SK-N-SH (cell line): ENCODE data around the gene SLC1A7. TPM values are rescaled to one million over a fixed set of nuclear protein-coding genes. Genes with fewer than 3 reads are reported as not detected.

Source experiments
- CTCF ChIA-PET: fragments of 300-600, 350-600 bp; formaldehyde crosslinking; extraction: SDS; loops from one replicate; lab custom pipeline; 2021; lab: Yijun Ruan, JAX
- POLR2A ChIA-PET: fragments of 350-600 bp; sonication (Branson Sonifier 250); formaldehyde crosslinking; extraction: SDS; loops from one replicate; lab custom pipeline; 2020; ENCODE audit warnings: antibody characterized with exemption, inconsistent platforms; lab: Yijun Ruan, JAX
- DNase-seq: peaks from one replicate; pipeline ENCODE4 v3.0.0; 2012
- H2AFZ ChIP-seq: fragments of 200-600 bp; sonication (generic); 2 replicates; pipeline ENCODE4 v1.8.1; 2016; ENCODE audit warnings: antibody characterized with exemption, mild to moderate bottlenecking, low read depth
- H3F3A ChIP-seq: fragments of 200-600 bp; sonication (generic); replicated peaks from 2 replicates; pipeline ENCODE3; 2016; ENCODE audit warnings: antibody characterized with exemption, mild to moderate bottlenecking; ENCODE audit not compliant: insufficient read depth
- H3K27ac ChIP-seq, 2 experiments: fragments of 200-500 bp in 1 of 2; fragments of 200-600 bp in 1 of 2; sonication (Bioruptor generic) in 1 of 2; sonication (generic), shearing (Covaris generic) in 1 of 2; 2 replicates each; pipeline versions ENCODE4 v1.5.1 to v1.6.1; 2014 to 2016; ENCODE audit warnings: low read depth in 2 of 2, inconsistent platforms in 1 of 2, low read length in 1 of 2, mild to moderate bottlenecking in 1 of 2, mixed read lengths in 1 of 2
- H3K27me3 ChIP-seq: fragments of 200-600 bp; sonication (generic), shearing (Covaris generic); 2 replicates; pipeline ENCODE4 v1.6.1; 2016; ENCODE audit warnings: mixed run types; ENCODE audit not compliant: insufficient read depth
- H3K36me3 ChIP-seq, 2 experiments: fragments of 200-500 bp in 1 of 2; fragments of 200-600 bp in 1 of 2; sonication (Bioruptor generic) in 1 of 2; sonication (generic) in 1 of 2; replicated peaks in 1 of 2; 2 replicates each; pipeline versions ENCODE3 to v1.5.1; 2014 to 2016; ENCODE audit warnings: low read length in 1 of 2, mild to moderate bottlenecking in 1 of 2; ENCODE audit not compliant: insufficient read depth in 2 of 2, control insufficient read depth in 1 of 2
- H3K4me1 ChIP-seq, 2 experiments: fragments of 200-500 bp in 1 of 2; fragments of 200-600 bp in 1 of 2; sonication (Bioruptor generic) in 1 of 2; sonication (generic), shearing (Covaris generic) in 1 of 2; 2 replicates each; pipeline versions ENCODE4 v1.5.1 to v1.6.1; 2014 to 2016; ENCODE audit warnings: low read depth in 1 of 2, low read length in 1 of 2, mixed run types in 1 of 2; ENCODE audit not compliant: insufficient read depth in 2 of 2, control insufficient read depth in 1 of 2
- H3K4me2 ChIP-seq: fragments of 200-600 bp; sonication (generic), shearing (Covaris generic); 2 replicates; pipeline ENCODE4 v1.6.1; 2017; ENCODE audit warnings: mixed run types
- H3K4me3 ChIP-seq, 2 experiments: fragments of 200-500 bp in 1 of 2; fragments of 200-600 bp in 1 of 2; sonication (Bioruptor generic) in 1 of 2; sonication (generic), shearing (Covaris generic) in 1 of 2; 2 replicates each; pipeline versions ENCODE4 v1.5.1 to v1.8.1; 2014 to 2016; ENCODE audit warnings: low read depth in 2 of 2, inconsistent platforms in 1 of 2, low read length in 1 of 2, mild to moderate bottlenecking in 1 of 2, mixed read lengths in 1 of 2, moderate library complexity in 1 of 2
- H3K79me2 ChIP-seq: fragments of 200-600 bp; sonication (generic); 2 replicates; pipeline ENCODE4 v1.8.1; 2017; ENCODE audit warnings: mild to moderate bottlenecking; ENCODE audit not compliant: insufficient read depth
- H3K9ac ChIP-seq: fragments of 200-600 bp; sonication (generic); 2 replicates; pipeline ENCODE4 v1.6.1; 2017; ENCODE audit warnings: mixed run types
- H3K9me2 ChIP-seq: fragments of 200-600 bp; sonication (generic); 2 replicates; pipeline ENCODE4 v1.6.1; 2017; ENCODE audit warnings: mixed run types
- H3K9me3 ChIP-seq: fragments of 200-600 bp; sonication (generic); 2 replicates; pipeline ENCODE4 v1.6.1; 2017; ENCODE audit warnings: mixed run types, mild to moderate bottlenecking, moderate library complexity
- H4K20me1 ChIP-seq: fragments of 200-600 bp; sonication (generic); 2 replicates; pipeline ENCODE4 v1.6.1; 2017; ENCODE audit warnings: mild to moderate bottlenecking, mixed run types; ENCODE audit not compliant: insufficient read depth
- CHD2 ChIP-seq: fragments of 150-350 bp; IDR thresholded peaks from 2 replicates; pipeline ENCODE4 v1.6.1; 2018; ENCODE audit warnings: low read length; ENCODE audit not compliant: partially characterized antibody
- ELF1 ChIP-seq: IDR thresholded peaks from 2 replicates; pipeline ENCODE4 v1.4.0; 2012
- EP300 ChIP-seq, 2 experiments: IDR thresholded peaks; 2 replicates each; pipeline versions ENCODE4 v1.4.0 to v1.6.1; 2012; ENCODE audit warnings: borderline replicate concordance in 1 of 2, low read depth in 1 of 2, low read length in 1 of 2
- FOXM1 ChIP-seq: IDR thresholded peaks from 2 replicates; pipeline ENCODE4 v1.4.0; 2012; ENCODE audit warnings: low read depth, mild to moderate bottlenecking
- GATA2 ChIP-seq: sonication (generic); formaldehyde crosslinking; IDR thresholded peaks from 2 replicates; pipeline ENCODE4 v1.5.0; 2020; ENCODE audit warnings: mild to moderate bottlenecking, missing genetic modification reagents
- JUND ChIP-seq: IDR thresholded peaks from 2 replicates; pipeline ENCODE4 v1.4.0; 2012
- MXI1 ChIP-seq: IDR thresholded peaks from 2 replicates; pipeline ENCODE4 v1.6.1; 2012; ENCODE audit warnings: mild to moderate bottlenecking, low read depth, low read length, improper control_type of control experiment
- NRF1 ChIP-seq: IDR thresholded peaks from 2 replicates; pipeline ENCODE4 v1.6.1; 2012; ENCODE audit warnings: low read depth, mild to moderate bottlenecking, low read length
- RCOR1 ChIP-seq: fragments of 150-350 bp; IDR thresholded peaks from 2 replicates; pipeline ENCODE4 v1.6.1; 2017; ENCODE audit warnings: antibody characterized with exemption, low read length
- RFX5 ChIP-seq: IDR thresholded peaks from 2 replicates; pipeline ENCODE4 v1.6.1; 2012; ENCODE audit warnings: mild to moderate bottlenecking, improper control_type of control experiment, low read length
- TAF1 ChIP-seq: IDR thresholded peaks from 2 replicates; pipeline ENCODE4 v1.6.1; 2012; ENCODE audit warnings: low read depth, mild to moderate bottlenecking, low read length, moderate library complexity, borderline replicate concordance
- TCF12 ChIP-seq: IDR thresholded peaks from 2 replicates; pipeline ENCODE4 v1.4.0; 2012
- YY1 ChIP-seq: IDR thresholded peaks from 2 replicates; pipeline ENCODE4 v1.4.0; 2012; ENCODE audit warnings: low read depth, mild to moderate bottlenecking
- WGBS: methylation state at CpG from one replicate; pipeline ENCODE4 v1.1.6; 2017; ENCODE audit warnings: low lambda C conversion rate; 5-methylcytosine and 5-hydroxymethylcytosine counted together
- polyA plus RNA-seq, 3 experiments: library from polyadenylated mRNA; depleted of rRNA; stranded (reverse); fragments of >200 nt; gene quantifications; 2 replicates each; pipeline ENCODE4 v1.2.3, GENCODE V29; 2012
- TF ChIP-seq, protein P1 (sequence below): fragments of 200-600 bp; sonication (generic); IDR thresholded peaks from 2 replicates; pipeline ENCODE4 v1.6.1; 2017; ENCODE audit warnings: antibody characterized with exemption, mild to moderate bottlenecking, moderate library complexity
- TF ChIP-seq, protein P2 (sequence below): IDR thresholded peaks from 2 replicates; pipeline ENCODE4 v1.4.0; 2012; ENCODE audit warnings: low read depth
- TF ChIP-seq, protein P3 (sequence below): IDR thresholded peaks from 2 replicates; pipeline ENCODE4; 2012

SLC1A7 gene
- polyA plus RNA-seq, 1 of the 3 experiments (the other 2 are of a cell fraction) = not detected

DNA sequence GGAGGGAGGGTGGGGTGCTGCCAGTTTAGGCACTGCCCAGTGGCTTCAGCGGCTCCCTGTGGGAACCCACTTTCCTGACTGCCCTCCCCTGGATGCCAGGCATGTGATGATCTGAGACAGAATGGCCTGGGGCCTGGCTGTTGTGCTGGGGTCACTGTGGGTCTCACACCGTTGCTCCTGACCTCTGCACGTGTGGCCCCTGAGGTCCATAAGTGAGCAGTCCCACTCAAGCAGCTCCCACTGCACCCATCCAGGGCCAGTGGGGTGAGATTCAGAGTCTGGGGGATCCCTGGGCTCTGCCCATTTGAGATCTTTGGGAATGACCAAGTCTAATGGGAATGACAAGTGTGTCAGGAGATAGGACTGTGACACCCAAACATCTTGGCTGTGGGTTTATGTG lies 62.4 kb downstream of the SLC1A7 start (continued):
- TF ChIP-seq, protein P1, sequence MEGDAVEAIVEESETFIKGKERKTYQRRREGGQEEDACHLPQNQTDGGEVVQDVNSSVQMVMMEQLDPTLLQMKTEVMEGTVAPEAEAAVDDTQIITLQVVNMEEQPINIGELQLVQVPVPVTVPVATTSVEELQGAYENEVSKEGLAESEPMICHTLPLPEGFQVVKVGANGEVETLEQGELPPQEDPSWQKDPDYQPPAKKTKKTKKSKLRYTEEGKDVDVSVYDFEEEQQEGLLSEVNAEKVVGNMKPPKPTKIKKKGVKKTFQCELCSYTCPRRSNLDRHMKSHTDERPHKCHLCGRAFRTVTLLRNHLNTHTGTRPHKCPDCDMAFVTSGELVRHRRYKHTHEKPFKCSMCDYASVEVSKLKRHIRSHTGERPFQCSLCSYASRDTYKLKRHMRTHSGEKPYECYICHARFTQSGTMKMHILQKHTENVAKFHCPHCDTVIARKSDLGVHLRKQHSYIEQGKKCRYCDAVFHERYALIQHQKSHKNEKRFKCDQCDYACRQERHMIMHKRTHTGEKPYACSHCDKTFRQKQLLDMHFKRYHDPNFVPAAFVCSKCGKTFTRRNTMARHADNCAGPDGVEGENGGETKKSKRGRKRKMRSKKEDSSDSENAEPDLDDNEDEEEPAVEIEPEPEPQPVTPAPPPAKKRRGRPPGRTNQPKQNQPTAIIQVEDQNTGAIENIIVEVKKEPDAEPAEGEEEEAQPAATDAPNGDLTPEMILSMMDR = no peak

DNA sequence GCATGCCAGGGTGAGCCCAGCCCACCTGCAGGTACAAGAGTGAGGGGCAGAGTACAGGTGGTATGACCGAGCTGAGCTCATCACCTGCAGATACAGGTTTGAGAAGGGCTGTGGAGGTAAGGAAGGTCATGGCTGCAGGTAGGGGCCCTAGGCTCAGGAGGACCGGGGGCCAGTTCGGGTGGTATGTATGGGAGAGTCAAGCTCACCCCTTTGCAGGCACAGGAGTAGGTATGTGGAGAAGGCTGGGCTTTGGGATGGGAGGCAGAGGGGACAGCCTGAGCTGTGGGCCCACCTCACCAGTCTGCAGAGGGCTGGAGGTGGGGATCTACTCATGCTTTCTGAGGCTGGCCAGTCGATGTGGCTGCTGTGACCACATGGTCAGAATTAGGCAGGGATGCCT lies 63.2 kb downstream of the SLC1A7 start:
- Histone ChIP-seq H3K79me2 (no peaks in the 10 kb centered on the region), H4K20me1 (no peaks in the 10 kb centered on the region), H3K4me2 (no peak overlapping the region), H3K4me1 (no peaks in the 10 kb centered on the region; a peak in 1 of 4 replicates), H2AFZ (no peak overlapping the region), H3K9me3 (no peaks in the 10 kb centered on the region), H3K27me3 (no peaks in the 10 kb centered on the region), H3K9me2 (no peaks in the 10 kb centered on the region), H3K27ac (no peak overlapping the region), H3K4me3 (no peak overlapping the region), H3F3A (no peaks in the 10 kb centered on the region), H3K36me3 (no peaks in the 10 kb centered on the region), H3K9ac (no peak overlapping the region)
- no peak for TF ChIP-seq MXI1
- TF ChIP-seq, protein P2, sequence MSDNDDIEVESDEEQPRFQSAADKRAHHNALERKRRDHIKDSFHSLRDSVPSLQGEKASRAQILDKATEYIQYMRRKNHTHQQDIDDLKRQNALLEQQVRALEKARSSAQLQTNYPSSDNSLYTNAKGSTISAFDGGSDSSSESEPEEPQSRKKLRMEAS = no peak
- TF ChIP-seq, protein P3, sequence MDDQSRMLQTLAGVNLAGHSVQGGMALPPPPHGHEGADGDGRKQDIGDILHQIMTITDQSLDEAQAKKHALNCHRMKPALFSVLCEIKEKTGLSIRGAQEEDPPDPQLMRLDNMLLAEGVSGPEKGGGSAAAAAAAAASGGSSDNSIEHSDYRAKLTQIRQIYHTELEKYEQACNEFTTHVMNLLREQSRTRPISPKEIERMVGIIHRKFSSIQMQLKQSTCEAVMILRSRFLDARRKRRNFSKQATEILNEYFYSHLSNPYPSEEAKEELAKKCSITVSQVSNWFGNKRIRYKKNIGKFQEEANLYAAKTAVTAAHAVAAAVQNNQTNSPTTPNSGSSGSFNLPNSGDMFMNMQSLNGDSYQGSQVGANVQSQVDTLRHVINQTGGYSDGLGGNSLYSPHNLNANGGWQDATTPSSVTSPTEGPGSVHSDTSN = no peak
- TF ChIP-seq JUND = no peak
- no peak for TF ChIP-seq RFX5
- no peak for TF ChIP-seq ELF1
- TF ChIP-seq, protein P1 = no peak
- no peak for TF ChIP-seq YY1
- no peak for TF ChIP-seq TAF1
- no peak for TF ChIP-seq FOXM1
- no peak for TF ChIP-seq RCOR1
- no peak for TF ChIP-seq CHD2
- TF ChIP-seq NRF1 = no peak
- TF ChIP-seq EP300 (IDR thresholded peaks at IDR 0.05; ENCODE audit: borderline replicate concordance in 1 of 2, low read depth in 1 of 2, low read length in 1 of 2) = no peak
- TF ChIP-seq GATA2 (CRISPR knock-in tag) = no peak
- no peak for TF ChIP-seq TCF12
- WGBS = 76% methylated on average over 4 of the region's 4 CpGs
- ChIA-PET CTCF (interaction anchor here (2.7 kb wide), 1 partner anchor 17 kb away, joined by 7 read pairs; the partner anchor contains the start of gene PODN), POLR2A (no interaction called here)
- no peak for DNase-seq
